Activated CD4-positive, alpha-beta T cell treated with anti-CD3 and anti-CD28 coated beads for 48 hours (primary cell): ENCODE data around the gene GARIN5B.

ENCODE experiments used
- DNase-seq: peaks from one replicate; pipeline ENCODE4 v3.0.0-alpha.2; 2020

Gene GARIN5B

GRCh38 chr19:55319785-55320184 is 43.3 kb downstream of the GARIN5B start:
- DNase-seq = no peak

DNA sequence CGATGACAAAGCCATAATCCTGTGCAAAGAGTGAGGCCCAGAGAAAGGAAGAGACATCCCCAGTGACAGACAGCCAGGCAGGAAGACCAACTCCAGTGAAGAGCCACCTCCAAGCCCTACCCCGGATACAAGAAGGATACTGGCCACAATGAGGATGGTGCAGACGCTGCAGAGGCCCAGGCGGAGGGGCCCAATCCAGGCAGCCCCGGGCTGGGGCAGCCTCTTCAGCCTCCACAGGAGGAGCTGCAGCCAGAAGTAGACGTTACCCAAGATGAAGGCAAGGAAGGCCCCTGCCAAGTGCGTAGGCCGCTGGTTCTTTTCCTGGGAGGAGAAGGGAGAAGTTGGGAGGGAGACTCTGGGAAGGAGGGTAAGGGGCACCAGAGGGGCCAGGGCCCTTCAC is 46.4 kb downstream of the GARIN5B start:
- no peak for DNase-seq

- no peak for DNase-seq
Measured at GRCh38 chr19:55315956-55316525, 47.0 kb downstream of the GARIN5B start.

- no peak for DNase-seq
Measured at GRCh38 chr19:55314396-55314795, 48.7 kb downstream of the GARIN5B start.

GRCh38 chr19:55312621-55313512 is 50.2 kb downstream of the GARIN5B start:
- DNase-seq = no peak

DNA sequence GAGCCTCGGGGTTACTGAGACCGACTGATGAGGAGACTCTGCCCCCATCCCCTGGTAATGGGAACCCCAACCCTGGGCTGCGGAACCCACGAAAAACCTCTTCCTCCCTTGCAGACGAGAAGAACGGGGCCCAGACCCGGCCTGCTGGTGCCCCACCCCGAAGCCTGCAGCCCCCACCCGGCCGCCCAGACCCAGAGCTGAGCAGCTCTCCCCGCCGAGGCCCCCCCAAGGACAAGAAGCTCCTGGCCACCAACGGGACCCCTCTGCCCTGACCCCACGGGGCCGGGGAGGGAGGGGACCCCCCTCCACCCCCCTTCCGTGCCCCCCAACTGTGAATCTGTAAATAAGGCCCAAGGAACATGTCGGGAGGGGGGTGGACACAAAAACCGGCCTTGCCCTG is 51.3 kb downstream of the GARIN5B start:
- no peak for DNase-seq

GRCh38 chr19:55311397-55311796 is 51.7 kb downstream of the GARIN5B start:
- DNase-seq = no peak

DNA sequence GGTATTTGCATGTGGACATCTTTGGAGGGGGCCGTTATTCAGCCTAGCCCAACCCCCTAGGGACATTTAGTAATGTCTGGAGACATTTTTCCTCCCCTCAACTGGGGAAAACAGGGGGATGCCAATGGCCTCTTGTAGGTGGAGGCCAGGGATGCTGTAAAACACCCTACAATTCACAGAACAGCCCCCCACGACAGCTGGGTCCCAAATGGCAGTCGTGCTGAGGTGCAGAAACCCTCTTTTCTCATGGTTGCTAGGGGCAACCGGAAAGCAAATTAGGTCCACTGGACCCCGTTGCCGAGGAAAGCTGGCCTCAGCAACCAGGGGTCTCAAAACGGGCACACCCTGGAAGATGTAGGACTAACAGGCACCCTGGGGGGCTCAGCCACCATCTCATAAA is 52.6 kb downstream of the GARIN5B start:
- DNase-seq = no peak

DNA sequence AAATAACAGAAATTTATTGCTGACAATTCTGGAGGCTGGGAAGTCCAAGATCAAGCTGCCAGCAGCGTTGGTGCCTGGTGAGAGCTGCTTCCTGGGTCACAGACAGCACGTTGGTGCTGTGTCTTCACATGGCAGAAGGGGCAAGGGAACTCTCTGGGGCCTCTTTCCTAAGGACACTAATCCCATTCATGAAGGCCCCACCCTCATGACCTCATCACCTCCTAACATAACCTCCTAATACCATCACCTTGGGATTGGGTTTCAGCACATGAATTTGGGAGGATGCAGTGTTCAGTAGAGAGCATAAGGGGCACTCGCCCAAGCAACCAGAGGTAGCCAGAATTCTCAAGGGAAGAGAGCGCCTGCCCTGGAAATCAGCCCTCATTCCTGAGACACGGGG is 53.6 kb downstream of the GARIN5B start:
- no peak for DNase-seq

DNA sequence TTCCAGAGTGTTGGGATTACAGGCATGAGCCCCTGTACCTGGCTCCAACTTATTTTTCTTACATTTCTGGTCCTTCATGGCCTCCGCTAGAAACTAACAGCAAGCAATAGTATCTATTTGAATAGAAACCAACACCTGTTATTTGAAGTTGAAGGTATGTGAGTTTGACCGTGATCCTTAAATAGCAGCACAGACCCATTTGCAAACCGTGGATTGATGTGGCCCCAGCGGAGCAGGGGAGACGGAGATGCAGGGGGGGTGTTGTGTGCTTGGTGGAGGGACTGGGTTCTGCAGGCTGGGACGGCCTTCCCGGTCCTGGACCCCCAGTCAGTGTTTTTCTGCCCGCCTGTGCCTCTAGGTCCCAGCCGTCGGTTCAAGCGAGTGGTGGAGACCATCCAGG is 54.8 kb downstream of the GARIN5B start:
- no peak for DNase-seq

DNA sequence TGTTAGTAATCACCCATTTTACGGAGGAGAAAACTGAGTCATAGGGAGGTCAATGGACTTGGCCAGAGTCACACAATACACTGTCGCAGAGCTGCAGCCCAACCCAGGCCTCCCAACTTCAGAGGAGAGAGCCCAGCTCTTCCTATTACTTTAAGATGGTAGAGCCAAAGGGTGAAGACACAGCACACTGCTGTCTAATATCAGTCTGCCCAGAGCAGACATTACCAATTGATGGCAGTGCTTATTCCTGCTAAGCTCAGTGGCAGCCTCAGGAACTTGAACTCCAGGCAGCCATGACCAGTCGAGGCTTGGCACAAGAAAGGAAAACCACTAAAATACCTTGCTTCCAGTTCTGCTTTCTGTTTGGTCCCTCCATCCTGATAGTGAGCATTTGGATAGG is 56.3 kb downstream of the GARIN5B start:
- no peak for DNase-seq

DNA sequence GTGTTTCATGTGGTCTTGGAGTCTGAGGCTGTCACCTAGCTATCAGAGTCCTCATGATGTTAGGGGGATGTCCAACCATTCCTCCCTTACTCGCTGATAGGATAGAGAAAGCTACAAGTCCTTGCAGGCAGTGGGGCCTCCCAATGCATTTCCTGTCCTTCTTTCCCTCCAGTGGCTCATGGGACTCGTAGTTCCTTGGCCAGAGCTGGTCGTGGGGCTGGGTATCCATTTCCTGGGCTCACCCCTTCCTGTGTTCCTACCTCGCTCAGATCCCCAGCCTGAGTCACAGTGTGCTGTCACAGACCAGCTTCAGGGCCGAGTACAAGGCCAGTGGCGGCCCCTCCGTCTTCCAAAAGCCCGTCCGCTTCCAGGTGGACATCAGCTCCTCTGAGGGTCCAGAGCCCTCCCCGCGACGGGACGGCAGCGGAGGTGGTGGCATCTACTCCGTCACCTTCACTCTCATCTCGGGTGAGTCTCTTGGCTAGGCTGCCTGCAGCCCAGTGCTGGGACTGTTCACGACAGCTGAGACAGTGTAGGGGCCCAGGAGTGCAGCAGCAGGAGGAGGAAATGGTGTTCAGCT is 57.0 kb downstream of the GARIN5B start:
- no peak for DNase-seq

DNA sequence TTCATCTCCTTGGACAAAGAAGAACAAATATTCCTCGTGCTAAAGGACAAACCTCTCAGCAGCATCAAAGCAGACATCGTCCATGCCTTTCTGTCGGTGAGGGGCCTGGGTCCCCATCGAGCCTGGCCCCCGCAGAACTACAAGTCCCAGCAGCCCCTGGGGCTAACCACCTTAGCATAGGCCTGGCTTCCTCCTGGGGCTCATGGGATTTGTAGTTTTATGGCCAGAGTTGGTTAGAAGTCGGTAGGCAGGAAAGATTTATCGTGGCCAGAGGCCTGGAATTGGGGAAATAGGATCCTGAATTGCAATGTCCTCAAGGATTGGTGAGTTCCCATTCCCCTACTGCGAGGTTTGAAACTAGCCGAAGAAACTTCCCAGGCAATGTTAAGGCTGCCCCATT is 57.6 kb downstream of the GARIN5B start:
- peak; percentile 71 for DNase-seq

DNA sequence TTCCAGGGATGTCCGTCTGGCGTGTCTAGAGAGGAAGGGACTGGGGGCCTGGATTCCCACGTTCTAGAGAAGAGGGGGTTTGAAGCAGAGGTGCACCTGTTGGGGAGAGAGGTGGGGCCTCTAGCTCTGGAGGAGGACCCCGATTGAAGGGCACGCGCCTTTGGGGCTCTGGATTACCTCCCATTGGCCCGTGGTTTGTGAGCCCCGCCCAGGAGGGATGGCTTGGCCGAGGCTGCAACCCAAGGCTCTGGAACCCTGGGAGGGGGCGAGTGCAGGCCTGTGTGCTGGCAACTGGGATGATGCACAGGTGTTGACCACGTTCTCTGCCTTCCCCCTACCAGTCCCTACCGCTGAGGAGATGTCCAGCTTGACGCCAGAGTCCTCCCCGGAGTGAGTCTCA is 58.1 kb downstream of the GARIN5B start:
- no peak for DNase-seq
